DND-41 (cell line): ENCODE results near the gene CD164L2.

Source experiments
- CTCF ChIP-seq: IDR thresholded peaks from 2 replicates; pipeline ENCODE4 v1.5.1; 2012; ENCODE audit warnings: borderline replicate concordance, low read length, moderate library complexity, mild to moderate bottlenecking; ENCODE audit not compliant: poor library complexity, severe bottlenecking; ENCODE audit errors: extremely low read depth
- EZH2 ChIP-seq: IDR thresholded peaks from 3 replicates; pipeline ENCODE4 v1.6.1; 2012; ENCODE audit warnings: borderline replicate concordance, low read depth, mild to moderate bottlenecking, moderate library complexity, low read length, inconsistent platforms; ENCODE audit not compliant: severe bottlenecking

GRCh38 chr1:27353166-27353565 is 30.0 kb downstream of the CD164L2 start:
- TF ChIP-seq CTCF (no peak), EZH2 (no peak)
